Left lobe of liver (tissue), 2 donors: Measurements from ENCODE around the gene ZNF134. TPM values are rescaled to one million over a fixed set of nuclear protein-coding genes. Genes with fewer than 3 reads are reported as not detected.

Source experiments
- ATAC-seq: fragments of 200-7000 bp; cut with Tn5 transposase; one replicate; pipeline ENCODE4 v1.9.1; 2020; ENCODE audit warnings: mild to moderate bottlenecking, moderate library complexity
- DNase-seq: peaks from one replicate; pipeline ENCODE4 v3.0.0-alpha.2; 2020; ENCODE audit warnings: low spot score
- total RNA-seq: library from RNA; stranded (reverse); gene quantifications from one replicate; pipeline ENCODE4 v1.2.1, GENCODE V29; 2021
- donor health status: DM: no; HTN: no; CAD: no; lungs with moderate emphysema.
- donor health status: DM: no; HTN: yes; CAD: no.

The ZNF134 gene
- total RNA-seq = 6.9 TPM

- peak; percentile 92 for DNase-seq
- ATAC-seq = peak; percentile 100
Measured at GRCh38 chr19:57613941-57614743, at the start of gene ZNF134. ZNF134 (plus strand) TSS chr19:57614242; CDS start chr19:57619469, 5,227 bp downstream.

- DNase-seq = no peak
Measured at GRCh38 chr19:57566396-57567265, 47.4 kb upstream of the ZNF134 start.

GRCh38 chr19:57570707-57571106 lies 43.3 kb upstream of the ZNF134 start:
- DNase-seq (no peak), ATAC-seq (no peak)

More at GRCh38 chr19:57566396-57567265, 47.4 kb upstream of the ZNF134 start:
- no peak for ATAC-seq

DNA sequence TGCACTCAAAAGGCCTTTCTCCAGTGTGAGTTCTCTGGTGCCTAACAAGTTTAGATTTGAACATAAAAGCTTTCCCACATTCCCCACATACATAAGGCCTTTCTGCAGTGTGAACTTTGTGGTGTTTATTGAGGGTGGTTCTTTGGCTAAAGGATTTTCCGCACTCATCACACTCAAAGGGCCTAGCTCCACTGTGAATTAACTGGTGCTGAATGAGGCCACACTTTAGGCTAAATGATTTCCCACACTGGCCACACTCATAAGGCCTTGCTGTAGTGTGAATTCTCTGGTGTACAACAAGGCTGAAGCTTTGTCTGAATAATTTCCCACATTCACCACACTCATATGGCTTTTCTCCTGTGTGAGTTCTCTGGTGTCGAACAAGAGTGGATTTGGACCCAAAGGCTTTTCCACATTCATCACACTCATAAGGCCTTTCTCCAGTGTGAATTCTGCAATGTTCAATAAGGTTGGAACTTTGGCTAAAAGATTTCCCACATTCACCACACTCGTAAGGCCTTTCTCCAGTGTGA lies 41.6 kb upstream of the ZNF134 start:
- DNase-seq (no peak), ATAC-seq (no peak)

- DNase-seq (no peak), ATAC-seq (no peak)
Measured at GRCh38 chr19:57576661-57577060, 37.4 kb upstream of the ZNF134 start.

- DNase-seq (peak; percentile 98), ATAC-seq (peak; percentile 99)
Measured at GRCh38 chr19:57578487-57579205, 35.4 kb upstream of the ZNF134 start, which contains the start of gene ZNF416. ZNF416 (minus strand) TSS chr19:57578911; CDS start chr19:57578704, 207 bp downstream.

- ATAC-seq = no peak
- no peak for DNase-seq
Measured at GRCh38 chr19:57583104-57583520, 30.9 kb upstream of the ZNF134 start.

DNA sequence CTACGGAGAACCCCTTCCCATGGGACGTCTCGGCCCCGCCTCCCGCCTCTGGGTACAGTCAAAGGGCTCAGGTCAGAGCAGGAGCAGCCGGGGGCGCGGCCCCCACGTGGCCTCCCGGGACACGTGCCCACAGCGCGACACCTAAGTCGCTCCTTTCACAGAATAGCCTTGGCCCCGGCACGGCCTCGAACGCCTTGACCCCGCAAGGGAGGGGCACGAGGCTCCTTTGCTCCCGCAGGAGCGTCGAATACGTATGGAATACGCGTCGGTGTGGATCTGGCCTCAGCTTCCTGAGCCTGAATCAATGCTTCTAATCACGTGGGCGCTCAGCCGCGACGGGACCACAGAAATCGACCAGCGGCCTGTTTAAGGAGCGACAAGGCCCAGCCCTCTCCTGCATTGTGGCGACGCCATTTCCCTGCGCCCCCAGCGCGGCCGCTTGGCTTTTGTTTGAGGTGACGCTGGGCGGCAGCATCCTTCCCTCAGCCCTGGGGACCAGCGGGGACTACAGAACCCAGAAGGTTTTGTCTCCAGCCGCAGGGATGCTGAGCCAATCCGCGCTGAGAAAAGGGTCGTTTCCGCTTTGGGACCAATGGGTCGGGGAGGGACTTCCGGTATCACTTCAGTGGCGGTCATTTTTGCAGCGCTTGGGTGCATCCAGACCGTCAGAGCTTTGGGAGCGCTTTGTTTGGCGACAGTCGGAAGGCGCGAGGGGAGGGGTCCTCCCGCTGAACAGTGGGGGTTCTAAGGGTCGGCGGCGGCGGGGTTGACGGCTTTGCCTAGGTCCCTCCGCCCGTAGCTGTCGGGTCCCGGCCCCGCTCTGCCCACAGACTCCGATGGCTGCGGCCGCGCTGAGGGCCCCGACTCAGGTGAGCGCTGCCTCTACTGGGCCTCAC lies 30.3 kb upstream of the ZNF134 start, which contains the start of gene ZIK1:
Gene ZIK1 (plus strand): TSS at position 625 of the 896 bp plus-strand sequence. CDS start 212 bp downstream, at position 837.
- DNase-seq (peak; percentile 67), ATAC-seq (peak; percentile 73)

- DNase-seq = no peak
- no peak for ATAC-seq
Measured at GRCh38 chr19:57587529-57587928, 26.5 kb upstream of the ZNF134 start.

DNA sequence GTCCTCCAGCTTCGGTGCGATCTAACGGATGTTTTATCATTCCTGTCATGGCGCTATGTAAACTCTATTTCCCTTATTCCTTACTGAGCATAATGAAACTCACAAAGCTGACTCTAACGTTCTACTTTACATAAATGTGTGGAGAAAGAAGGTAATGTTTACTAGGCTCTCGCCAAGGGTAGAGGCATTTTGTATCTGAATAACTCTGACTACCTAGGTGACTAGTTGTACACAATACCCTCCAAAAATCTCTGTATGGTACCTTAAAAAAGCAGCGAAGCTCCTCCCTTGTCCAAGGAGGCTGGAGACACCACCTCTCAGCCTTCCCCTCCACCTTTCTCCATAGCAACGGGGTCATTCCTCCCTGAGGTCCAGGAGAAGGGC lies 14.7 kb upstream of the ZNF134 start:
- no peak for ATAC-seq
- DNase-seq = no peak

- ATAC-seq (peak; percentile 99), DNase-seq (peak; percentile 93)
Measured at GRCh38 chr19:57599761-57600383, 14.2 kb upstream of the ZNF134 start, which contains the start of gene ZNF530. ZNF530 (plus strand) TSS chr19:57599885; CDS start chr19:57604346, 4,461 bp downstream.

DNA sequence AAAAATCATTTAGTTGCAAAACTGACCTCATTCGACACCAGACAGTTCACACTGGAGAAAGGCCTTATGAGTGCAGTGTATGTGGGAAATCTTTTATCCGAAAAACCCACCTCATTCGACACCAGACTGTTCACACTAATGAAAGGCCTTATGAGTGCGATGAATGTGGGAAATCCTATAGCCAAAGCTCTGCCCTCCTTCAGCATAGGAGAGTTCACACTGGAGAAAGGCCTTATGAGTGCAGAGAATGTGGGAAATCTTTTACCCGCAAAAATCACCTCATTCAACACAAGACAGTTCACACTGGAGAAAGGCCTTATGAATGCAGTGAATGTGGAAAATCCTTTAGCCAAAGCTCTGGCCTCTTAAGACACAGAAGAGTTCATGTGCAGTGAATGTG lies 7.1 kb upstream of the ZNF134 start:
- no peak for ATAC-seq
- no peak for DNase-seq

- ATAC-seq (no peak), DNase-seq (no peak)
Measured at GRCh38 chr19:57611113-57611512, 2.9 kb upstream of the ZNF134 start.

DNA sequence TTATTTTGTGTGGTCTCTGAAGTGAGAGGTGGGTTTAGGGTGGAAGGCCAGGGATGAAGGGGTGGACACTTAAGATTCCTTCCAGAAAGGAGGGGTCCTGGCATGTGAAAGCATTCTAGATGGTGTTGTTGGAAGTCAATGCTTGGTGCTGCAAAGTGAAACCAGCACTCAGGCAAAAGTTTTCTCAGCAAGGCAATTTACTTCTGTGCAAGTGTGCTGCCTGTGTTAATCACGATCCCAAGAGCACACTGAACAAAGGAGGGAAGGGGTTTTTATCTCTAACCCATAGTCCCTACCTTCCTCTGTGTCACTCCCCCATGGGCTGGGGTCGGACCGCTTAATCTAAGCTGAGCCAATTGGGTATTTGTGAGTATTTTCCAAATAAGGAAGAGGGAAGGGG lies 1.3 kb downstream of the ZNF134 start:
- no peak for DNase-seq
- no peak for ATAC-seq

DNA sequence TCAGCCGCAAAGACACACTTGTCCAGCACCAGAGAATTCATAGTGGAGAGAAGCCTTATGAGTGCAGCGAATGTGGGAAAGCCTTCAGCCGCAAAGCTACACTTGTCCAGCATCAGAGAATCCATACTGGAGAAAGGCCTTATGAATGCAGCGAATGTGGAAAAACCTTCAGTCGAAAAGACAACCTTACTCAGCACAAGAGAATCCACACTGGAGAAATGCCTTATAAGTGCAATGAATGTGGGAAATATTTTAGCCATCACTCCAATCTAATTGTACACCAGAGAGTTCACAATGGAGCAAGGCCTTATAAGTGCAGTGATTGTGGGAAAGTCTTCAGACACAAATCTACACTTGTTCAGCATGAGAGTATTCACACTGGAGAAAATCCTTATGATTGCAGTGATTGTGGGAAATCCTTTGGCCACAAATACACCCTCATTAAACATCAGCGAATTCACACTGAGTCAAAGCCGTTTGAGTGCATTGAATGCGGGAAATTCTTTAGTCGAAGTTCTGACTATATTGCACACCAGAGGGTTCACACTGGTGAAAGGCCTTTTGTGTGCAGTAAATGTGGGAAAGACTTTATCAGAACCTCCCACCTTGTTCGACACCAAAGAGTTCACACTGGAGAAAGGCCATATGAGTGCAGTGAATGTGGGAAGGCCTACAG lies 6.8 kb downstream of the ZNF134 start:
- DNase-seq (no peak), ATAC-seq (no peak)

DNA sequence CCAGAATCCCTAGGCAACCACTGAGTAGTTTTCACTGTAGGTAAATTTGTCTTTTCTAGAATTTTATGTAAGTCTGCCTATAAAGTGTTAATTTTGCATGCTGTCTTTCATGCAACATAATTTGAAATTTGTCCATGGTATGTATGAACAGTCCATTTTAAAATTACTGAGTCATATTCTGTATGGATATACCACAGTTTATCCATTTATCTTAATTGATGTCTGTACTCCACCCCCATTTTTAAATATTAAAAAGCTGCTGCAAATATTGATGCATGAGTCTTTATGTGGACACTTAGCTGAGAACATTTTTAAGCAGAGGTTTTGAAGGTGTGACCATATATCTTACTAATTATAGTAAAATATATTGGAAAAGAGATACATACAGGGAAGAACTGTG lies 9.0 kb downstream of the ZNF134 start:
- no peak for DNase-seq
- no peak for ATAC-seq

DNA sequence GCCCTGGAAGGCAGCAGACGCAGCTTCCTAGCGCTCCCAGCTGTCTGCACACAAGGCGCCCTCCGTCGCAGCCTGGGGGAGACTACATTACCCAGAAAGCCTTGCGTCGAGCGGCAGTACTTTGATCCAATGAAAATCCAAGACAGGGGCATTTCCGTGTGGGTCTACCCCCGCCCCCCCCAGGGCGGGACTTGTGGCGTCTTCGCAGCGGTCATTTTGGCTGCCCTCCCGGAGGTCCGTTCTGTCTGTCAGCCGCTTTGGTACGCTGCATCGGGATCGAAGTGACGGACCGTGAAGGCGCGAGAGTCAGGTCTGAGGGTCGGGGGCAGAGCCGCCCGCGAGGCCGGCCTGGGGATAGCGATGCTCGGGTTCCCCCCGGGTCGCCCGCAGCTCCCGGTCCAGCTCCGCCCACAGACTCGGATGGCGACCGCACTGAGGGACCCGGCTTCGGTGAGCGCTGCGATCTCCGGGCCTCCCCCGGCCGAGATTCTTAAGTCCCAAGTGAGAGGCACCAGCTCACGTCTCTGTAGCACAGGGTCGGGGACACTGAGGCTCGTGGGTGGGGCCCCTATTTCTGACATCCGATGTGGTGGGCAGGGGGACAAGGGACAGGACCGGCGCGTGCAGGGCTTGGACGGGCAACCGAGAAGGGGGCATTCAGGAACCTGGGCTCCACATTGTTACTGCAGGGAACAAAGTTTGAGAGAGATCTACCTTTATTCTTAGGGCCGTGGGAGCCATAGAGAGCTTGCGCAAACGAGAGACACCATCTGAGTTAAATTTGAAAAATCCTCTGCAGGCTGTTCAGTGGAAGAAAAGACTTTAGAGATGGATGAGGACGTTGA lies 19.2 kb downstream of the ZNF134 start, which contains the start of gene ZNF211:
Gene ZNF211 (plus strand): TSS at position 182 of the 845 bp plus-strand sequence. CDS start 179 bp downstream, at position 361.
- peak; percentile 94 for DNase-seq
- peak; percentile 100 for ATAC-seq

GRCh38 chr19:57633832-57634131 lies 19.7 kb downstream of the ZNF134 start:
- ATAC-seq (no peak), DNase-seq (no peak)
